MCF 10A (cell line): ENCODE data around the gene GCDH. TPM values are rescaled to one million over a fixed set of nuclear protein-coding genes. Genes with fewer than 3 reads are reported as not detected.

Experiments
- BruUV-seq: library from RNA; stranded (reverse); fragments of 400-500 nt; replicated peaks from 2 replicates; lab custom pipeline; 2021; lab: Mats Ljungman, UMichigan
- CTCF ChIA-PET: fragments of 300-600 bp; sonication (Branson Sonifier 250); formaldehyde crosslinking; extraction: SDS; loops from one replicate; lab custom pipeline; 2021; ENCODE audit warnings: antibody characterized with exemption, inconsistent platforms; lab: Yijun Ruan, JAX
- POLR2A ChIA-PET: fragments of 300-600, 350-650 bp; sonication (Branson Sonifier 250); formaldehyde crosslinking; extraction: SDS; loops from one replicate; lab custom pipeline; 2020; ENCODE audit warnings: antibody characterized with exemption, inconsistent platforms; lab: Yijun Ruan, JAX
- DNase-seq: peaks from one replicate; pipeline ENCODE4 v3.0.0-alpha.2; 2018; ENCODE audit not compliant: unreplicated experiment
- H3K27ac Mint-ChIP-seq: one replicate; pipeline ENCODE4 v1.8.0; 2022; ENCODE audit warnings: mild to moderate bottlenecking, low read depth, mixed read lengths; ENCODE audit not compliant: unreplicated experiment
- H3K27me3 Mint-ChIP-seq: one replicate; pipeline ENCODE4 v1.8.0; 2022; ENCODE audit warnings: mixed read lengths; ENCODE audit not compliant: insufficient read depth, unreplicated experiment
- H3K36me3 Mint-ChIP-seq: one replicate; pipeline ENCODE4 v1.8.0; 2022; ENCODE audit warnings: mild to moderate bottlenecking, moderate library complexity, mixed read lengths; ENCODE audit not compliant: insufficient read depth, unreplicated experiment
- H3K4me1 Mint-ChIP-seq: one replicate; pipeline ENCODE4 v1.8.0; 2022; ENCODE audit warnings: mixed read lengths; ENCODE audit not compliant: insufficient read depth, unreplicated experiment
- H3K4me3 Mint-ChIP-seq: one replicate; pipeline ENCODE4 v1.8.0; 2022; ENCODE audit warnings: mild to moderate bottlenecking, moderate library complexity, mixed read lengths; ENCODE audit not compliant: unreplicated experiment
- H3K9me3 Mint-ChIP-seq: one replicate; pipeline ENCODE4 v1.8.0; 2022; ENCODE audit warnings: mixed read lengths; ENCODE audit not compliant: unreplicated experiment
- intact Hi-C: fragments of 100-400 bp; cut with micrococcal nuclease; formaldehyde crosslinking; loops from 2 replicates; pipeline ENCODE4 v1.14.1; 2022
- total RNA-seq: library from RNA; stranded (reverse); gene quantifications from 2 replicates; pipeline ENCODE4 v1.2.3, GENCODE V29; 2022
- TF ChIP-seq, protein P1 (sequence below): fragments of 200-600 bp; IDR thresholded peaks from one replicate; pipeline ENCODE4 v1.8.0; 2022; ENCODE audit warnings: antibody characterized with exemption, mild to moderate bottlenecking; ENCODE audit not compliant: unreplicated experiment

The GCDH gene
- total RNA-seq, 1 experiment from 2014 or later, result 38.0 TPM

DNA sequence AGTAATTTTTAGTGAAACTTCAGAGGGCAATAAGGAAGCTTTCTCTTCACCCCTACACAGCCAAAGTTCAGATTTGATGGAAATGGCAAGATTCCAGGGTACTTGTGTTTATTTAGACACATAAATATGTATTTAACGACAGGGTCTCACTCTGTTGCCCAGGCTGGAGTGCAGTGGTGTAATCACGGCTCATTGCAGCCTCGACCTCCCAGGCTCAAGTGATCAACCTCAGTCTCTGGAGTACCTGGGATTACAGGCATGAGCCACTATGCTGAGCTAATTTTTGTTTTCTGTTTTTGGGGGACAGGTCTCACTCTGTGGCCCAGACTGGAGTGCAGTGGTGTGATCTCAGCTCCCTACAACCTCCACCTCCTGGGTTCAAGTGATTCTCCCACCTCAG lies 30.1 kb downstream of the GCDH start:
- no peak for DNase-seq
- H3K4me1 Mint-ChIP-seq, result peaks cover 6% of the 10 kb centered on the region
- H3K36me3 Mint-ChIP-seq, result peaks cover 74% of the 10 kb centered on the region
- intact Hi-C loops, result no loop called here
- ChIA-PET POLR2A (interaction anchor here (0.7 to 3.3 kb wide), 2 partner anchors 12 to 21 kb away, joined by 3 to 18 read pairs; partner anchors contain the start of gene FARSA), CTCF (no interaction called here)
- no peak overlapping the region for H3K4me3 Mint-ChIP-seq
- no peaks in the 10 kb centered on the region for H3K27me3 Mint-ChIP-seq
- no TSS peak for BruUV-seq
- no peak overlapping the region for H3K27ac Mint-ChIP-seq
- TF ChIP-seq, protein P1, sequence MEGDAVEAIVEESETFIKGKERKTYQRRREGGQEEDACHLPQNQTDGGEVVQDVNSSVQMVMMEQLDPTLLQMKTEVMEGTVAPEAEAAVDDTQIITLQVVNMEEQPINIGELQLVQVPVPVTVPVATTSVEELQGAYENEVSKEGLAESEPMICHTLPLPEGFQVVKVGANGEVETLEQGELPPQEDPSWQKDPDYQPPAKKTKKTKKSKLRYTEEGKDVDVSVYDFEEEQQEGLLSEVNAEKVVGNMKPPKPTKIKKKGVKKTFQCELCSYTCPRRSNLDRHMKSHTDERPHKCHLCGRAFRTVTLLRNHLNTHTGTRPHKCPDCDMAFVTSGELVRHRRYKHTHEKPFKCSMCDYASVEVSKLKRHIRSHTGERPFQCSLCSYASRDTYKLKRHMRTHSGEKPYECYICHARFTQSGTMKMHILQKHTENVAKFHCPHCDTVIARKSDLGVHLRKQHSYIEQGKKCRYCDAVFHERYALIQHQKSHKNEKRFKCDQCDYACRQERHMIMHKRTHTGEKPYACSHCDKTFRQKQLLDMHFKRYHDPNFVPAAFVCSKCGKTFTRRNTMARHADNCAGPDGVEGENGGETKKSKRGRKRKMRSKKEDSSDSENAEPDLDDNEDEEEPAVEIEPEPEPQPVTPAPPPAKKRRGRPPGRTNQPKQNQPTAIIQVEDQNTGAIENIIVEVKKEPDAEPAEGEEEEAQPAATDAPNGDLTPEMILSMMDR, result no peak
- H3K9me3 Mint-ChIP-seq, result no peaks in the 10 kb centered on the region

DNA sequence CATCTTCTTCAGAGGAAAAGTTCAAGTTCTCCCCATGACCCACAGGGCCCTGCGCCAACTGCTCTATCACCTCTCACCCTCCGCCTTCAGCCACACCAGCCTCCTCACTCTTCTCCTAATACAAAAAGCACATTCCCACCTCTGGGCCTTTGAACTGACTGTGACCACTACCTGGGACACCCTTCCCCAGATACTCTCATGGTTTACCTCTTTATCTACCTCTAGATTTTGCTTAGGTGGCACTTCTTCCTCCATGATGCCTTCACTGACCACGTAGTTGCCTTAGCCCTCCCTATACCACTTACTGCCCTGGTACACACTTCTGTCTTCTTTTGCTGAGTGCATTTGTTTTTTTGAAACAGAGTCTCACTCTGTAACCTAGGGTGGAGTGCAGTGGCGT lies 32.0 kb downstream of the GCDH start:
- intact Hi-C loops, result no loop called here
- no peak overlapping the region for H3K4me3 Mint-ChIP-seq
- no peaks in the 10 kb centered on the region for H3K27me3 Mint-ChIP-seq
- TF ChIP-seq, protein P1, result no peak
- ChIA-PET POLR2A (no interaction called here), CTCF (interaction anchor here (1.0 kb wide), 1 partner anchor 9 kb away, joined by 4 read pairs; no protein-coding TSS in a partner anchor)
- H3K36me3 Mint-ChIP-seq, result peaks cover 93% of the 10 kb centered on the region
- DNase-seq, result no peak
- no peak overlapping the region for H3K27ac Mint-ChIP-seq
- BruUV-seq, result no TSS peak
- peaks cover 6% of the 10 kb centered on the region for H3K4me1 Mint-ChIP-seq
- no peaks in the 10 kb centered on the region for H3K9me3 Mint-ChIP-seq

DNA sequence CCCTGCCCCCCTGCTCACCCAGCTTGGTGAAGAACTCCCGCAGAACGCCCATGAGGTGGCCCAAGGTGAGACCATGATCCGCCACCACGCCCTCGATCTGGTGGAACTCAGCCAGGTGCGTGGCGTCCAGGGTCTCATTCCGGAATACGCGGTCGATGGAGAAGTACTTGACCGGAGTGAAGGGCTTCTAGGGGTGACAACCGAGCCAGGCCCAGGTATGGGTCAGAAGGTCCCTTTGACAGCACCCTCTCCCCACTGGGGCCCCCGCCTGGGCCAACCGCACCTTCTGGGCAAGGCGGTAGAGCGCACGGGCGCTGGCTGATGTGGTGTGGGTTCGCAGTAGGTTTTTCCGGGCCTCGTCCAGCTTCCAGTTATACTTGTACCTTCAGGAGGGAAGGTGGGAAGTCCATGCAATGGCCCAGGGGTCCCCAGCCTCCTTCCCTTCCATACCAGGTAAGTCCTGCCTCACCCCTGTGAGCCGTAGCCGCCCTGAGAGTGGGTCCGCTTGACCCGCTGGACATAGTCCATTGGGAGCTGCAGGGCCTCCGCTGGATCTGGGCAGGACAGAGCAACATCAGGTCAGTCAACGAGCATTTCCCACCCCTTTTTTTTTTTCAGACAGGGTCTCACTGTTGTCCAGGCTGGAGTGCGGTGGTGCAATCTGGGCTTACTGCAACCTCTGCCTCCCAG lies 33.8 kb downstream of the GCDH start:
- intact Hi-C loops, result no loop called here
- no peaks in the 10 kb centered on the region for H3K4me1 Mint-ChIP-seq
- H3K27ac Mint-ChIP-seq, result no peak overlapping the region
- no peaks in the 10 kb centered on the region for H3K27me3 Mint-ChIP-seq
- no peaks in the 10 kb centered on the region for H3K9me3 Mint-ChIP-seq
- no peak for DNase-seq
- POLR2A ChIA-PET, result interaction anchor here (0.5 kb wide), 1 partner anchor 12 kb away, joined by 3 read pairs; no protein-coding TSS in a partner anchor
- TF ChIP-seq, protein P1, result no peak
- no peak overlapping the region for H3K4me3 Mint-ChIP-seq
- CTCF ChIA-PET, result interaction anchor here (0.7 kb wide), 1 partner anchor 509 kb away, joined by 4 read pairs; no protein-coding TSS in a partner anchor
- no TSS peak for BruUV-seq
- peaks cover 95% of the 10 kb centered on the region for H3K36me3 Mint-ChIP-seq

DNA sequence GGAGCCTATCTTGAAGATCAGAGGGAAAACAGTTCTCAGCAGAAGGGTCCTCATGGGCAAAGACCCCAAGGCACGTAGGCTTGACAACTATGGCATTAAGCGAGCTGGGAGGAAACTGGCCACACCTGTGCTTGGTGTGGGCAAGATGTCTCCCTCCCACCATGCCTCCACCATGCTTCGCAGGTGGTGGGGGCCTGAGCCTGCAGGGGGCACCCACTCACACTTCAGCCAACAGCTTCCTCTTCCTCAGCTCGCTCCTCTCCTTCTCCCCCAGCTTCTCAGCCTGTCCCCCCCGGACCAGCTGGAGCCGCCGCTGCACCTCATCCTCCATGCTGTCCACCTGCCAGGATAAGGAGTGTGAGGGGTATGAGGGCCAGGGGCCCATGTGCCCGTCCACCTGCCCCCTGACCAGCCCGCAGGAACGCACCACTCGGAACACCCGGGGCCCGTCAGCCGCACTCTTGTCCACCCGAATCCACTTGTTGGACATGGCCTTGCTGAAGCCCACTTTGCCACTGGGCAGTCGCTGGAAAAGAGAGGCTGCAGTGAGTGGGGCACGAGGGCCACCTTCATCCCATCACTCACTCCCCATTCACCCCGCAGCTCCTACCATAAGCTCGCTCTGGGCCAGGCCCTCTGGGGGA lies 39.2 kb downstream of the GCDH start:
- no peaks in the 10 kb centered on the region for H3K9me3 Mint-ChIP-seq
- no peak for DNase-seq
- H3K4me3 Mint-ChIP-seq, result no peak overlapping the region
- no peak overlapping the region for H3K27ac Mint-ChIP-seq
- no peaks in the 10 kb centered on the region for H3K27me3 Mint-ChIP-seq
- intact Hi-C loops, result no loop called here
- BruUV-seq, result no TSS peak
- POLR2A ChIA-PET, result interaction anchor here (0.6 to 1.2 kb wide), 2 partner anchors 39 to 164 kb away, joined by 3 to 4 read pairs; partner anchors contain the start of gene GCDH
- CTCF ChIA-PET, result interaction anchor here (0.6 kb wide), 1 partner anchor 178 kb away, joined by 5 read pairs; no protein-coding TSS in a partner anchor
- TF ChIP-seq, protein P1, result no peak
- peaks cover 73% of the 10 kb centered on the region for H3K36me3 Mint-ChIP-seq
- H3K4me1 Mint-ChIP-seq, result peaks cover 12% of the 10 kb centered on the region
